ENCODE data around the gene DNMT3B. TPM values are rescaled to one million over a fixed set of nuclear protein-coding genes. Genes with fewer than 3 reads are reported as not detected.
A peak's percentile ranks its signal among the peaks of the same experiment; 100 is the strongest.

The DNMT3B gene
- total RNA-seq, 1 experiment from 2014 or later, result 105 TPM

GRCh38 chr20:32820698-32821377, 58.7 kb downstream of the DNMT3B start:
- no peaks in the 10 kb centered on the region for H3K9me3 Mint-ChIP-seq (ENCODE audit: unreplicated experiment)

GRCh38 chr20:32822225-32822624, 60.0 kb downstream of the DNMT3B start:
- no peak overlapping the region for H3K27ac Mint-ChIP-seq (ENCODE audit: unreplicated experiment)
- intact Hi-C loops (cut with micrococcal nuclease; ENCODE audit: unreplicated experiment), result no loop called here

More at GRCh38 chr20:32820698-32821377, 58.7 kb downstream of the DNMT3B start:
- H3K4me3 ChIP-seq (ENCODE audit: low read depth, low read length), result peak overlapping the region; percentile 65
- H3K4me1 Mint-ChIP-seq (ENCODE audit: low read depth, unreplicated experiment), result peaks cover 34% of the 10 kb centered on the region
- peaks cover 33% of the 10 kb centered on the region for H3K4me1 ChIP-seq
- no peaks in the 10 kb centered on the region for H3K27me3 Mint-ChIP-seq (ENCODE audit: insufficient read depth, unreplicated experiment)
- peaks cover 39% of the 10 kb centered on the region for H3K36me3 Mint-ChIP-seq (ENCODE audit: insufficient read depth, unreplicated experiment)
- no peaks in the 10 kb centered on the region for H3K27me3 ChIP-seq (replicated peaks; ENCODE audit: control insufficient read depth, insufficient read depth, low read length)
- H3K9me3 ChIP-seq, result no peaks in the 10 kb centered on the region
- intact Hi-C loops (cut with micrococcal nuclease; ENCODE audit: unreplicated experiment), result no loop called here
- POLR2A ChIA-PET, result interaction anchor here (0.6 kb wide), 1 partner anchor 9 kb away, joined by 3 read pairs; no protein-coding TSS in a partner anchor
- no TSS peak for BruUV-seq (replicated peaks)
- H3K4me3 Mint-ChIP-seq (ENCODE audit: unreplicated experiment), result peak overlapping the region; percentile 92
- DNase-seq, result no peak
- peak in 1 of 2 experiments; percentile 7 for TF ChIP-seq CTCF (IDR thresholded peaks at IDR 0.05; ENCODE audit: insufficient read depth in 1 of 2, low read depth in 1 of 2, low read length in 1 of 2, severe bottlenecking in 1 of 2, unreplicated experiment in 1 of 2)
- CTCF ChIA-PET, result interaction anchor here (1.3 to 1.6 kb wide), 2 partner anchors 31 to 42 kb away, joined by 4 read pairs; no protein-coding TSS in a partner anchor
- peak overlapping the region; percentile 93 for H3K27ac Mint-ChIP-seq (ENCODE audit: unreplicated experiment)
- 0 out of 2 replicates have a peak, but pooled peaks cover under 1% of the 10 kb centered on the region for H3K36me3 ChIP-seq (ENCODE audit: control insufficient read depth, insufficient read depth, low read length)

GRCh38 chr20:32823078-32823477, 60.9 kb downstream of the DNMT3B start:
- ChIA-PET CTCF (no interaction called here), POLR2A (no interaction called here)
- H3K4me1 Mint-ChIP-seq (ENCODE audit: low read depth, unreplicated experiment), result peaks cover 34% of the 10 kb centered on the region
- H3K4me3 Mint-ChIP-seq (ENCODE audit: unreplicated experiment), result no peak overlapping the region
- Histone ChIP-seq H3K27me3 (replicated peaks; ENCODE audit: control insufficient read depth, insufficient read depth, low read length) (no peaks in the 10 kb centered on the region), H3K4me3 (ENCODE audit: low read depth, low read length) (no peak overlapping the region), H3K4me1 (peaks cover 33% of the 10 kb centered on the region), H3K36me3 (ENCODE audit: control insufficient read depth, insufficient read depth, low read length) (0 out of 2 replicates have a peak, but pooled peaks cover 3% of the 10 kb centered on the region), H3K9me3 (no peaks in the 10 kb centered on the region)
- peaks cover 61% of the 10 kb centered on the region for H3K36me3 Mint-ChIP-seq (ENCODE audit: insufficient read depth, unreplicated experiment)
- H3K27ac Mint-ChIP-seq (ENCODE audit: unreplicated experiment), result peak overlapping the region; percentile 42
- peak in 1 of 2 experiments; percentile 45 for DNase-seq
- TF ChIP-seq CTCF (IDR thresholded peaks at IDR 0.05; ENCODE audit: insufficient read depth in 1 of 2, low read depth in 1 of 2, low read length in 1 of 2, severe bottlenecking in 1 of 2, unreplicated experiment in 1 of 2), result no peak
- H3K9me3 Mint-ChIP-seq (ENCODE audit: unreplicated experiment), result no peaks in the 10 kb centered on the region
- H3K27me3 Mint-ChIP-seq (ENCODE audit: insufficient read depth, unreplicated experiment), result no peaks in the 10 kb centered on the region
- BruUV-seq (replicated peaks), result no TSS peak
- intact Hi-C loops (cut with micrococcal nuclease; ENCODE audit: unreplicated experiment), result no loop called here

More at GRCh38 chr20:32822225-32822624, 60.0 kb downstream of the DNMT3B start:
- no peak overlapping the region for H3K4me3 ChIP-seq (ENCODE audit: low read depth, low read length)
- no peak for TF ChIP-seq CTCF (IDR thresholded peaks at IDR 0.05; ENCODE audit: insufficient read depth in 1 of 2, low read depth in 1 of 2, low read length in 1 of 2, severe bottlenecking in 1 of 2, unreplicated experiment in 1 of 2)
- no peaks in the 10 kb centered on the region for H3K27me3 ChIP-seq (replicated peaks; ENCODE audit: control insufficient read depth, insufficient read depth, low read length)
- H3K9me3 ChIP-seq, result no peaks in the 10 kb centered on the region
- Mint-ChIP-seq H3K4me1 (ENCODE audit: low read depth, unreplicated experiment) (peaks cover 34% of the 10 kb centered on the region), H3K9me3 (ENCODE audit: unreplicated experiment) (no peaks in the 10 kb centered on the region), H3K27me3 (ENCODE audit: insufficient read depth, unreplicated experiment) (no peaks in the 10 kb centered on the region), H3K36me3 (ENCODE audit: insufficient read depth, unreplicated experiment) (peaks cover 52% of the 10 kb centered on the region), H3K4me3 (ENCODE audit: unreplicated experiment) (no peak overlapping the region)
- H3K36me3 ChIP-seq (ENCODE audit: control insufficient read depth, insufficient read depth, low read length), result 0 out of 2 replicates have a peak, but pooled peaks cover 3% of the 10 kb centered on the region
- ChIA-PET CTCF (interaction anchor here (1.3 kb wide), 1 partner anchor 44 kb away, joined by 4 read pairs; no protein-coding TSS in a partner anchor), POLR2A (no interaction called here)
- no peak for DNase-seq
- BruUV-seq (replicated peaks), result no TSS peak
- peaks cover 33% of the 10 kb centered on the region for H3K4me1 ChIP-seq
